Stimulated activated CD4-positive, alpha-beta T cell treated with anti-CD3 and anti-CD28 coated beads, TNF-alpha, amount 100 ng/mL, for 4 hours (primary cell): ENCODE data around the gene TRRAP.

Experiments used
- DNase-seq, 3 experiments: peaks; one replicate each; pipeline ENCODE4 v3.0.0-alpha.2; 2020; ENCODE audit warnings: low read depth in 3 of 3

Gene TRRAP

DNA sequence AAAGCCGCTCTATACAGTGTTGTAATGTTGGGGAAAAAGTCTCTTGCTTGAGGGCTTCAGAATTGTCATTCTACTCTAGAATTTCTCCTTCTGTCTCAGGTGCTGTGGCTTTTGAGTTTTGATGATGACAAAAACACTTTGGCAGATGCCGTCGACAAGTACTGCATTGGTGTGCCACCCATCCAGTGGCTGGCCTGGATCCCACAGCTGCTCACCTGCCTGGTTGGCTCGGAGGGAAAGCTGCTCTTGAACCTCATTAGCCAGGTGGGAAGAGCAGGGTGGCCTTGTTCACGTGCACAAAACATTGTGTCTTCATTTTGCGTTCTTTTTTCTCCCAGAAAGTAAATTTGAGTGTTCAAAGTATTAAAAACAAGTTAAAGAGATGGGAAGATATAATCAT lies 112.0 kb downstream of the TRRAP start:
- DNase-seq, result no peak

DNA sequence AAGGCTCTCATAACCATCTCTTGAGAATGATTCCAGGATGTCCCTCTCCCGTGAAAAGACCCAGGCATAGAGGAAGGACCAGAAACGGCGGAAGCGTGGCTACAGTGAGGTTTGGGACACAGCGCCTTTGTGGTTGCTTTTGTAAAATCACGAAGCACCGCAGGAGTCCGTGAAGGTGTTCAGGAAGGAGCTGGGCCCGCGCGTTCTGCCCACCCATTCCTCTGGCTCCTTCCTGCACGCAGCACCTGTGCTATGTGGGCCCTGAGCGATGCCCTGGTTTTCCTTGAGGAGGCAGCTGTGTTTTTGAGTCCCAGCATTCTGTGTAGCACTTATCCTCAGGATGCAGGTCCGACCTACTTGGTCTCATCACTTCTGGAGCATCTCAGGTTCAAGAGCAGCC lies 112.8 kb downstream of the TRRAP start:
- no peak for DNase-seq

DNA sequence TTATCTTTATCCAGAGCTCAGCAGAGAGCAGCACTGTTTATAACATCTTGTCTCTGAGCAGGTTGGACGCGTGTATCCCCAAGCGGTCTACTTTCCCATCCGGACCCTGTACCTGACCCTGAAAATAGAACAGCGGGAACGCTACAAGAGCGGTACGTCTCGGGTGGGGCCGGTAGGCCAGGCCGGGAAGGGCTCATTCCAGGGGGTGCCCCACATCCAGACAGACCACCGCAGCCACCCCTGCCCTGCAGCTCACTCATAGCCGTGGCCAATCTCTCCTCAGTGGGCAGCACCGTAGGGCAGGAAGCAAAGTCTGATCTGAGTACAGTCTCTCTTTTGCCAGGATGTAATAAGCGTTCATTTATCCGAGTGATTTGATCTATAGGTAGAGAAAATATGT lies 113.7 kb downstream of the TRRAP start:
- no peak for DNase-seq

DNA sequence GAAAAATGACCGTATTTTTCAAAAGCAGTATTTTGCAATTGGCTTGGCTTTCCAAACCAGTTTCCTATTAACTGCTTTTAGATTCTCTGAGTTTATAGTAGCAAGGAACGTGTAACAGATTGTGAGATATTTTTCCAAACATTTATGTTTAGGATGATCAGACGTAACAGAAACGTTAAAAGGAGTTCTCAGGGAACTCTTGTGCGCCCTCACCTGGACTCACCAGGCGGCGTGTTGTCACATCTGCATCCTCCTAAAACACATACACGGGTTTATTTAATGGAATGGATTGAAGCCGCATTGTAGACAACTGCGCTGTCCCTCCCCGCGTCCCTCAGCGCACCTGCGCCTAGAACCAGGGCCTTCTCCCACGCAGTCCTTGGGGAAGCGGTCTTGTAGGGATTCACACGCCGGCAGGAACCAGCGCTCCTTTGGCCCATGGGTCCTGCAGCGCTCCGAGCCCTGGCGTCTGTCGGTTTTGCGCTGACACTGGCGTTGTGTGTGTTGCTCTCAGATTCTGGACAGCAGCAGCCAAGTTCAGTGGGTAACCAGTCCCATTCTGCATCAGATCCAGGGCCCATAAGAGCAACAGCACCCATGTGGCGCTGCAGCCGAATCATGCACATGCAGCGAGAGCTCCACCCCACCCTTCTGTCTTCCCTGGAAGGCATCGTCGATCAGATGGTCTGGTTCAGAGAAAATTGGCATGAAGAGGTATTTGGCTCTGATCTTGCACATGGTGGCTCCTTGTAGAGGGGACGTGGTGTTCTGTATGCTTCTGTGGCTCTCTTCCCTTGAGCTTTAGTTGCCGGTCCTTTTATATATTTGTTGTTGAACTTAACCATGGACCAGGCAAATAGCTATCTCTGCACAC lies 114.9 kb downstream of the TRRAP start:
- DNase-seq, result no peak

DNA sequence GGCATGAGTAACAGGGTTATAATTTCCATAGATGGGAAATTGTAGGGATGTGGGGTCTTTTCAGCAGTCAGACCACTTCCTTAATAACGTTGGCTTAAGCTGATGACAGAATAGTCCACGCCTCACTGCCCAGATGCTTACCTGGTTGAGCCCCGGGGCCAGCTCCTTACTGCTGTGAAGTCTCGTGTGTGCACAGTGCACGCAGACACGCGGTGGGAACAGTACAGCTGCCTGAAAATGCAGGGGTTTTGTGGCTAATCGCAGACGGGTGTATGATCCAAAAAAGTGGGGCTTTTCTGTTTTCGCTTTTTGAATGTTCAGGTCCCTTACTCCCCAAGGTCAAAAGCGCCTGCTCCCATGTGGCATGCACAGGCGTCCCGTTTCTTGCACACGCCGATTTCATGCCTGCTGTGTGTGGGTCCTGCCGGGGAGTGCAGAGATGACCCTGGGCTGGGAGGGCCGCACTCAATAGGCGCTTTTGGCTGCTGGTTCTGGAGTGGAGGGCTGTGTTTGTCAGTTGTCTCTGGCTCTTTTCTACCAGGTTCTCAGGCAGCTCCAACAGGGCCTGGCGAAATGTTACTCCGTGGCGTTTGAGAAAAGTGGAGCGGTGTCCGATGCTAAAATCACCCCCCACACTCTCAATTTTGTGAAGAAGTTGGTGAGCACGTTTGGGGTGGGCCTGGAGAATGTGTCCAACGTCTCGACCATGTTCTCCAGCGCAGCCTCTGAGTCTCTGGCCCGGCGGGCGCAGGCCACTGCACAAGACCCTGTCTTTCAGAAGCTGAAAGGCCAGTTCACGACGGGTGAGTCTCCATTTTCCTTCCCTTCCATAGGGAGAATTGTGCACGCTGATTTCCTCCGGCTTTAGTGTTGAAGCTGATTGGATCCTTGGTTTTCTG lies 116.0 kb downstream of the TRRAP start:
- no peak for DNase-seq

DNA sequence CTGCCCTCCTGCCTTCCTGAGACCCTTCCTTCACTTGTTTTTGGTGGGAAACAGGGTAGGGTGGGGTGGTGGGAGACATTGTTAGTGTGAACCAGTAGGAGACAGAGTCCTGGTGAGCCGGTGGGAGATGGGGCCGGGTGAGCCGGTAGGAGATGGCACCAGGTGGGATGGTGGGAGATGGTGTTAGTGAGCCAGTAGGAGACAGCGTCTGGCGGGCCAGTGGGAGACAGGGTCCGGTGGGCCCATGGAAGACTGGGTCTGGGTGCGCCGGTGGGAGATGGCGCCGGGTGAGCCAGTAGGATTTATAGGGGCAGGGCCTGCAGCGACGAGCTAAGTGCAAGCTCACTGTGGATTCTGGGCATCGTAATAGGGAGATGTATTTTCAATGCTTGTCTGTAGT lies 116.8 kb downstream of the TRRAP start:
- no peak for DNase-seq

DNA sequence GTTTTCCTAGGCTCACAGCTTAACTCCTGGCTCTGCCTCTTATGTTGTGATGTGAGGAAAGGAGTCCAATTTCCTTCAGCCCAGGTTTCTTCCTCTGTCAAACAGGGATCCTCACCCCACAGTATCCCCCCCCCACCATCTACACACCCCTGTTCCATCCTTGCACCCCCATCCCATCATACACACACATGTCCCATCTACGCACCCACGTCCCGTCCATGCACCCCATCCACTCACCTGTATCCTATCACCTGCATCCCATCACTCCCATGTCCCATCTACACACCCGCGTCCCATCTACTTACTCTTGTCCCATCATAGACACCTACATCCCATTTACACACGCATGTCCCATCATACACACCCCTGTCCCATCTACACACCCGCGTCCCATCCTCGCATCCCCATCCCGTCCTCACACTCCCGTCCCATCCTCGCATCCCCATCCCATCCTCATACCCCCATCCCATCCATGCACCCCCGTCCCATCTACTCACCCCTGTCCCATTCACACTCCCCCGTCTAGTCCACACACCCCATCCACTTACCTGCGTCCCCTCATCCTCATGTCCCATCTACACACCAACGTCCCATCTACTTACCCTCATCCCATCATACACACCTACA lies 117.3 kb downstream of the TRRAP start:
- DNase-seq, result no peak

DNA sequence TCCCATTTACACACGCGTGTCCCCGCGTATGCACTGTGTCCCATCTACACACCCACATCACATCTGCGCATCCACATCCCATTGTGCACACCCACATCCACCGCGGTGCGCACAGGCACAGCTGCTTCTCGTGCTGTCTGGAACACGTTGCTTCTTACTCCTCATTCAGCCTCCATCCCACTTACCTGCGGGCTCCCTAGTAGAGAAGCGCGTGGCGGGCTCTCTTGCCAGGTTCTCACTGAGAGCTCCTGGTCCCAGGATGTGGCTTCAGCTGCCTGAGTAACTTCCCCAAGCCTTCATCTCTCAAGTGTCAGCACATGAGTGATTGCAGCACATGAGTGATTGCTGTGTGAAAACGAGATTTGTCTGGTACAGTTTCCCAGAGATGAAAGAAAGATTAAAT lies 117.8 kb downstream of the TRRAP start:
- DNase-seq, result no peak

DNA sequence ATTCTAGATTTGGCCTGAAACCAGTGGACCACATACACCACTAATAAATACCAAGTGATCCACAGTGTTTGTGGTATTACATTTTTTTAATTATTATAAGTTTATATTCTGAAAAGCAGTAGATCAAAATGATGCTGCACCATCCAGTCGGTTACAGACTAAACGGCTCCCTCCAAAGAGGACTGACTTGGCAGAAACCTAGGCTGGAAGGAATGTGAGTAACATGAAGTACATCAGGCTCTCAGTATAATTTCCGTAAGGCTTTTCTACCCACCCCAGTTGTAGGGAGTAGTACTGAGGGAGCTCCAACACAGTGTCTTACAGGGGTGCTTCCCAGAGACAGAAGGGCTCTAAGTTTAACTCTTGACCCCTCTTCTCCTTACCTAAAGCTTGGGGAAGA lies 119.5 kb downstream of the TRRAP start:
- DNase-seq, result no peak

DNA sequence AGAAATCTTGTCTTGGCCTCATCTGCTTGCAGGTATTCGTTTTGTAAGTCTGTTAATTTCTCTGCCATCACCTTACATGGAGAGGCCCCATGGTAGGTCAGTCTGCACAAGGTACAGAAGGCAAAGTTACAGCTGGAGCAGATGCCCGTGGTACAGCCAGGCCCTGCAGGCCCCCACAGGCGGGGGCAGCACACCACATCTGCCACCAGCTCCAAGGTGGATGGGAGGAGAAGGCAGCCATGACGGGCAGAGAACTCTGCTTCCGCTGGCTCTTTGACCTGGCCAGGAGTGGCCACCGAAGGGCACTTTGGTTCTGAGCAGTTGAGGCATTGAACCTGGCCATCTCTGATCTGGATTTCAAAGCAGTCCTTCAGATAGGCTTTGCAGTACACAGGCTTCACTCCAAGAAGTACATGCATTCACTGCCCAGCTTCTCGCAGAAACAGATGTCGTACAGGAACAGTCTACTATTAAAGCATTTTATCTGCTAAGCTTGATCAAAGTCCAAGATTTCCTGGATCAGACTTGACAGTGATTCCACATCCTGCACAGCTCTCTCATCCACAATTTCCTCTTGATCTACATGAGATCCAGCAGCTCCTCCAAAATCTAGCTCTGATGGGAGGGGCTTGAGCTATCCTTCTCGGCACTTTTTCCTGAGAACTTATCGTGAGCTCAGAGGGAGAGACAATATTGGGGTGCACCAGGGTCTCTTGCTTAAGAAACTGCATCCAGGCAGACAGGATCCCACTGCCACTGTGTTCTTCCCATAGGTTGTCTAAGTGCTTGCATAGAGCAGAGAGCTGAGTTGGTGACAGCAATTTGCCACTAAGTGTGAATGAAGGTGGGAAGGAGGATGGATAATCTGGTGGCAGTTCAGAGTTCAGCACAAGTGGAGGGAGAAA lies 120.7 kb downstream of the TRRAP start:
- no peak for DNase-seq

DNA sequence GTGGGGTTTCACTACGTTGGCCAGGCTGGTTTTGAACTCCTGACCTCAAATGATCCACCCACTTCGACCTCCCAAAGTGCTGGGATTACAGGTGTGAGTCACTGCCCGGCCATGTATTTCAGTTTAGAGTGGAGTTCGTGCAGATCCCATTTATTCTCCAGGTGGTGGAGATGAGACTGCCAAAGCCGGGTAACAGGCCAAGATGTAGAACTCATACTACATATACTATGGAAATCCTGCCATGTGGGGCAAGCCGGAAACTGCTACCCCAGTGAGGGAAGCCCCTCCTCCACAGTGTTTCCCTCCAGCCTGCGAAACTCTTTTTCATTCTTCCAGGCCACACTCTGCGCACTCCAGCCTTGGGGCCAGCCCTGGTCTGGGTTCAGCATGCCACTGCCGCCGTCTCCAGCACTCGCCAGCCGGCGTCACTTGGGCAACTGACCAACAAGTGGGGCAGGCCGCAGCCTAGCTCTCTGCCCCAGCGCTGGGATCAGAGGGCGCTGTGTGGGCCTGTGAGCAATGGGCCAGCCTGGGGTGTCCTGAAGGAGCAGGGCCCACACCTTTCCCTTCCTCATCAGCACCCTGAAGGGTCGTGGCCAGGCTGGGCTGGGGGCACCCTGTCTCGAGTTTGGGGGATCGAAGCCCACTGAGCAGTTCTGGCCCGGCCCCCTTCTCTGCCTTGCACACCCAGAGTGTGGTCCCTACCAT lies 122.0 kb downstream of the TRRAP start:
- no peak for DNase-seq

DNA sequence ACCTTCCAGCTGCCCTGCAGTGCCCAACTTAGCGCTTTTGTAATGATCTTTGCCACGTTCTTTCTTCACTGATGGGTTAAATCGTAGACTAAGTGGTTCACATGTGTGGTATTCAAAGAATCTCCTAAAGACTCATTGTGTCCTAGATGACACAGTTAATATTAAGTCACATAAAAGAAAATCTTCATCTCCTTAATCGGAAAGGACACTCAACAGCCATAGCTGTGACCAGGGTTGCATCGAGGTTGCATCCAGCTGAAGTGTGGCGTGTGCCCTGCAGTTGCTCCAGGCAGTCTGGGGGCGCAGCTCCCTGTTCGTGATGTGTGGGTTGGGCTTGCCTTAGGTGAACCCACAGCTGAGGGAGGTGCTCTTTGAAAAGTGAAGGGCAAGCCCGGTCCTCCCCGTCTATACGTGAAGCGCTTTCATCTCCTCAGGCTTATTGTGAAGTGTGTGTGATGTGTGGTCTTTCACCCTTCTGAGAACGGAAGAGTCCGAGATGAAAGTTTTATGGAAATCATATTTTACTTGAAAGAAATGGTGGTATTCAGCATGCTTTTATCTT lies 122.7 kb downstream of the TRRAP start:
- no peak for DNase-seq

DNA sequence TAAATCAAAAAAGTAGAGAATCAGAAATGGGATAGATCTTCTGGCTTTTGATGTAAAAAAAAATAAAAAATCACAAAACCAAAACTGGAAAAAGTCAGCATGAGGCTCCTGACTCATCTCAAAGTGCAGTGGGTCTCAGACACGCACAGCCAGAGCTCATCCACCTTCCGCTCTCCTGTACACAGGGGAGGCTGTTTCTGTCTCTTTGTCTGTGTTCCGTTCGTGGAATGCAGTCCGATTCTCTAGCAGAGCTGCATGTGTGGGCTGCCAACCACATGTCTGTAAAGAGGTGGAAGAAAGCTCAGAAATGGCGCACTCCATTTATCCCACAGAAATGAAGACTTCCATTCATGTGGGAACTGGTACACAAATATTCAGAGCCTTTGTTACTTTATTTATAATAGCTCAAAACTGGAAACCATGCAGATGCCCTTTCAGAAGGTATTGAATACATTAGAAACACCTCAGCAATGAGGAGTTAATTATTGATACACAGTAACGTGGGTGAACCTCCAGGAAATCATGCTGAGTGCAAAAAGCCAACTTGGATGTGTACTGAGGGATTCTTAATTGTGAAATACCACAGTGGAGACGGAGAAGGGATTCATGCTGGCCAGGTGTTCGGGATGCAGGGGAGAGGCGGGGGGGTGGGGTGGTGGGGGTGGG lies 123.3 kb downstream of the TRRAP start:
- no peak for DNase-seq

DNA sequence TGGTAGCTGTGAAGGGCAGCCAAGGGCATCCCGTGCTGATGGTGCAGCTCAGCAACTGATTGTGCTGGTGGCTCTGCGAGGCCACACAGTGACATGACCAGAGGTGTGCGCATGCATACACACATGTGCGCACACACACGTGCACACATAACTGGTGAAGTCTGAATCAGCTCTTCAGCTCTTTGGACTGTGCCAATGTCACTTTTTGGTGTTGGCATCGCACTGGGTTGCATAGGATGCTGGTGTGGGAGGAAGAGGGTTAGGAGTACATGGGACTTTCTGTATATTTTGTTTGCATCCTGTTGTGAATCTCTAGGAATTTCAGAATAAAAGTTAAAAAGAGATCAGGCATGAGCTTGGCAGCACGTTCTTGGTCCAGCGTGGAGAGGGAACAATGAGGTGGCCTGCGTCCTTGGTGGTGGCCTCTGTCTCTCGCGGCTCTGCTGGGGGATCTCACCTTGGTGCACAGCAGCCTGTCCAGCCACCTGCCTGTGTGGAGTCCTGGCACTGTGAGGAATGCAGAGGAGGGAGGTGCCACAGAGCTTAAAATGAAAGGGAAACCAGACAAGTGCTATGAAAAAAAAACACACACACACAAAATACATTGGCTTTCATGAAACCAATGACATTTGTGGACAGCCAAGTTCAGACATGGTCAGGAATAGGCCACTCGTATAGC lies 124.0 kb downstream of the TRRAP start:
- DNase-seq, result no peak

DNA sequence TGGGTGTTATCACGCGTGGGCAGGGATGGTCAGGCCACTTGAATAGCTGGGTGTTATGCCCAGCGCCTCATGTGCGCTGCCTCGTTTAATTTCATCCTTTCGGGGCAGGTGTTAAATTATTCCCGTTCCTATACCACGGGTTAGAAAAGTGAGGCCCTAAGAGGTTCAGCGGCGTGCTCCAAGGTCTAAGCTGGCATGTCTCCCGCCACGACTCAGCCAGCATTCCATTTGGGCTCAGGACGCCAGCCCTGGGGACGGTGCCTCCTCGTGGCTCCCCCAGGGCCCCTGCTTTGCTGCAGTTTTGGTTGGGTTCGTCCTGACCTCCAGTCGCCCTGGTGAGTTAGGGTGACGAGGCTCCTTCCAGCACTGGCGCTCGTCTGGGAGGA lies 124.5 kb downstream of the TRRAP start:
- DNase-seq, result no peak

DNA sequence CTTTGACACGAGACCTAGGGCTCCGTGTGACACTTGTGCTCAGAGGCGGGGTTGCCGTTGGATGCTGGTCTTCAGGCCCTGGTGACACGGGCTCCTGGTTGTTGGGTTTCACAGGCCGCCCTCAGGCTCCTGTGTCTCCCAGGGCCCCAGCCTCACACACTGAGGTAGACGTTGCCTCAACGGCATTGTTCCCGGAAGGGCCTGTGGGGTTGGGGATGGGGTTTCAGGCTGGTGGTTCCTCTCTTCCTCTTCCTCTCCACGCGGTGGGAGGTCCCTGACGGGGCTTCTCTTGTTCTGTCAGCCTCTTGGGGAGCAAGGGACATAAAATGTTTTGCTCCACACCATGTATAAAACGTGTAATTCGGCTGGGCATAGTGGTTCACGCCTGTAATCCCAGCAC lies 125.1 kb downstream of the TRRAP start:
- DNase-seq, result no peak

DNA sequence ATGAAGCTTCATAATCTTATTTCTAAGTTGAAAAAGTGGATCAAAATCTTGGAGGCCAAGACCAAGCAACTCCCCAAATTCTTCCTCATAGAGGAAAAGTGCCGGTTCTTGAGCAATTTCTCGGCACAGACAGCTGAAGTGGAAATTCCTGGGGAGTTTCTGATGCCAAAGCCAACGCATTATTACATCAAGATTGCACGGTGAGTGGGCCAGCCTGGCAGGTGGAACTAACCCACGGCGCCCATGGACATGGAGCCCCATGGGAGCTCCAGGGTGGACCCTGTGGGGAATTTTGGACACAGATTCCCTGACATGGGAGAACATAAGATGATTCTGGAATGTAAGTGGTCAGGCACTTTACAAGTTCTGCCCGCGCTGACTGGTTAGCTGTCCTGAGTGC lies 125.9 kb downstream of the TRRAP start:
- DNase-seq, result no peak

DNA sequence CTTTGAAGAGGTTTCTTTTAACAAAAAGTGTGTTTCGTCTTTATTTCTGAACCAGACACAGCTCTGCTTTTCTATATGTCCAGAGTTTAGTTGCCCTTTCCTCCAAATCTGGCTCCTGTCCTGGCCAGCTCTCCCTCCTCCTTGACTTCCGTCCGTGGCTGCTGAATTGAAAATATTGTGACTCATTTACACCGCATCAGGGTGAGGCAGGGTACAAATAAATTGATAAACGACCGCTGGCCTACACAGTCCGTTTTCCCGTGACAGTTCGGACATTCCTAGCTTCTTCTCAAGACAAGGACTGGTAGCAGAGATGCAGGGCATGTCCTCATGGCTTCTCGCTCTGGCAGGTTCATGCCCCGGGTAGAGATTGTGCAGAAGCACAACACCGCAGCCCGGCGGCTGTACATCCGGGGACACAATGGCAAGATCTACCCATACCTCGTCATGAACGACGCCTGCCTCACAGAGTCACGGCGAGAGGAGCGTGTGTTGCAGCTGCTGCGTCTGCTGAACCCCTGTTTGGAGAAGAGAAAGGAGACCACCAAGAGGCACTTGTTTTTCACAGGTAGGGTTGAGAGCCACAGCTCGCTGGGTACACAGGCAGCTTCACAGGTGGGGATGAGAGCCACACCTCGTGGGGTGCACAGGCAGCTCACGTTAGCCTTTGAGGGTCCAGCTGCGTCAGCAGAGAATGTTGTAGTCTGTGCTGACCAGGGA lies 126.6 kb downstream of the TRRAP start:
- no peak for DNase-seq

DNA sequence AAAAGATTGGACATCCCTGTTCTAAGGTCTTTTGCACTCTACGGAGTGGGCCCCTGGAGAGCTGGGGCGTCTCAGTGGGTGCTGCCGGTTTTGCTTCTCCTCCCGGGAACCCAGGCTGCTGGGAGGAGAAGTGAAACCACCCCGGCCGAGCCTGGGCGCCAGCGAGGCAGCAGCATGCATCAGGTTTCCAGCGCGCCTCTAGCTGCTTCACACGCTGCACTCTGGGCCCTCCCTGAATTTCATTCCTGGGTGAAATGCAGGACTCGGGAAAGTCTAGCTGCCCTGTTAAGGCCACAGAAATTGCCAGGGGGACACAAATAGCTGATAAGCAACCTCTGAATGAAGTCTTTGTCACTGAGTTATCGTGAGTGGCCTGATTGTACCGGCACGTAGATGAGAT lies 127.4 kb downstream of the TRRAP start:
- no peak for DNase-seq
